Measurements from ENCODE around the gene CPS1. TPM values are rescaled to one million over a fixed set of nuclear protein-coding genes. Genes with fewer than 3 reads are reported as not detected.

Gene CPS1
- total RNA-seq, 1 experiment from 2014 or later = 0.62 TPM

DNA sequence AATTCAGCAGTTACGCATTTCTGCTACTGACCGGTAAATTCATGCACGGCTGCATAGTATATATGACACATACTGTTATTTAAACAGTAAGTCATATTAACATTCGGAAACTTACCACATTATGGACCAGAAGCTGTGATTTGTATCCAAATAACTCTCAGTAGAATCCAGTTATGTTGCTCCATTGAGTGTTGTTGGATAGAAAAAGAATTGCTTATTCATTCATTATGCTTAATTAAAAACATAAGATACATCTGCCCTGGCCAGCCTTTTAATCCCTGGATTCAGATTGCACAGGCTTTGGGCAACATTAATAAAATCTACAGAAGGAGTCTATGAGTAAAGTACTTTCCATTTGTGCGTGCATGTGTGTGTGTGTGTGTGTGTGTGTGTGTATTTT is 111.3 kb downstream of the CPS1 start:
- no TSS peak for BruUV-seq (replicated peaks)

DNA sequence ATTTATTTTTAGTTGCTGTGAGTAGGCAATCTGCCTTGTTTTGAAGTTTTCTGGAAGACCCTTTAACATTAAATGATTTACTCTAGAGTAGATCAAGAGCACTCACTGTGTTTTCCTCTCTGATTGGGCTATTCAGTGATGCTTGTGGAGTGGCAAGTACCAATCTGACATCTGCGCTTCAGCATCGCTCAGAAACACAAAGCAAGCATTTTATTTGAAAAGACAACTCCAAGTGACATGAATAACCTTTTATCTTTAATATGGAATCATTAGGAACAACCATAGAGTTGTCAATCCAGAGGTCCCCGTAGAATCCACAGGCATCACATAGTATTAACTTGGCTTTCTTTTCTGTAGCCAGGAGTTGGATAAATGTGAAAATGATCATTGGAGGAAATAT is 114.7 kb downstream of the CPS1 start:
- CTCF ChIA-PET = no interaction called here
- no TSS peak for BruUV-seq (replicated peaks)
- Histone ChIP-seq H3K4me1 (ENCODE audit: insufficient read depth, low read length, poor library complexity, severe bottlenecking) (no peaks in the 10 kb centered on the region), H3K9me3 (ENCODE audit: low read depth, low read length, poor library complexity, severe bottlenecking) (no peaks in the 10 kb centered on the region), H3K27me3 (replicated peaks; ENCODE audit: insufficient read depth, low read depth, low read length, poor library complexity) (no peaks in the 10 kb centered on the region), H3K27ac (ENCODE audit: low read depth, low read length, poor library complexity, severe bottlenecking) (no peak overlapping the region), H3K36me3 (ENCODE audit: insufficient read depth, low read length, poor library complexity, severe bottlenecking) (no peaks in the 10 kb centered on the region), H3K4me3 (ENCODE audit: low read depth, low read length, poor library complexity, severe bottlenecking) (no peak overlapping the region)
- POLR2A ChIA-PET (ENCODE audit: low non-redundant PET) = no interaction called here
- intact Hi-C loops (cut with micrococcal nuclease; ENCODE audit: unreplicated experiment) = no loop called here
- TF ChIP-seq, protein P1, sequence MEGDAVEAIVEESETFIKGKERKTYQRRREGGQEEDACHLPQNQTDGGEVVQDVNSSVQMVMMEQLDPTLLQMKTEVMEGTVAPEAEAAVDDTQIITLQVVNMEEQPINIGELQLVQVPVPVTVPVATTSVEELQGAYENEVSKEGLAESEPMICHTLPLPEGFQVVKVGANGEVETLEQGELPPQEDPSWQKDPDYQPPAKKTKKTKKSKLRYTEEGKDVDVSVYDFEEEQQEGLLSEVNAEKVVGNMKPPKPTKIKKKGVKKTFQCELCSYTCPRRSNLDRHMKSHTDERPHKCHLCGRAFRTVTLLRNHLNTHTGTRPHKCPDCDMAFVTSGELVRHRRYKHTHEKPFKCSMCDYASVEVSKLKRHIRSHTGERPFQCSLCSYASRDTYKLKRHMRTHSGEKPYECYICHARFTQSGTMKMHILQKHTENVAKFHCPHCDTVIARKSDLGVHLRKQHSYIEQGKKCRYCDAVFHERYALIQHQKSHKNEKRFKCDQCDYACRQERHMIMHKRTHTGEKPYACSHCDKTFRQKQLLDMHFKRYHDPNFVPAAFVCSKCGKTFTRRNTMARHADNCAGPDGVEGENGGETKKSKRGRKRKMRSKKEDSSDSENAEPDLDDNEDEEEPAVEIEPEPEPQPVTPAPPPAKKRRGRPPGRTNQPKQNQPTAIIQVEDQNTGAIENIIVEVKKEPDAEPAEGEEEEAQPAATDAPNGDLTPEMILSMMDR (conservative IDR thresholded peaks at IDR 0.05; ENCODE audit: low read depth, low read length) = no peak
- no peak for TF ChIP-seq EZH2 (IDR thresholded peaks at IDR 0.05; ENCODE audit: borderline replicate concordance, low read depth, low read length, poor library complexity, severe bottlenecking)
- DNase-seq (ENCODE audit: low spot score) = no peak

More for the DNA sequence above, 111.3 kb downstream of the CPS1 start:
- TF ChIP-seq EZH2 (IDR thresholded peaks at IDR 0.05; ENCODE audit: borderline replicate concordance, low read depth, low read length, poor library complexity, severe bottlenecking) = no peak
- TF ChIP-seq, protein P1 (conservative IDR thresholded peaks at IDR 0.05; ENCODE audit: low read depth, low read length) = no peak
- POLR2A ChIA-PET (ENCODE audit: low non-redundant PET) = no interaction called here
- Histone ChIP-seq H3K4me1 (ENCODE audit: insufficient read depth, low read length, poor library complexity, severe bottlenecking) (no peaks in the 10 kb centered on the region), H3K36me3 (ENCODE audit: insufficient read depth, low read length, poor library complexity, severe bottlenecking) (no peaks in the 10 kb centered on the region), H3K4me3 (ENCODE audit: low read depth, low read length, poor library complexity, severe bottlenecking) (no peak overlapping the region), H3K27me3 (replicated peaks; ENCODE audit: insufficient read depth, low read depth, low read length, poor library complexity) (no peaks in the 10 kb centered on the region), H3K9me3 (ENCODE audit: low read depth, low read length, poor library complexity, severe bottlenecking) (no peaks in the 10 kb centered on the region), H3K27ac (ENCODE audit: low read depth, low read length, poor library complexity, severe bottlenecking) (no peak overlapping the region)
- no peak for DNase-seq (ENCODE audit: low spot score)
- intact Hi-C loops (cut with micrococcal nuclease; ENCODE audit: unreplicated experiment) = no loop called here
- CTCF ChIA-PET = no interaction called here

DNA sequence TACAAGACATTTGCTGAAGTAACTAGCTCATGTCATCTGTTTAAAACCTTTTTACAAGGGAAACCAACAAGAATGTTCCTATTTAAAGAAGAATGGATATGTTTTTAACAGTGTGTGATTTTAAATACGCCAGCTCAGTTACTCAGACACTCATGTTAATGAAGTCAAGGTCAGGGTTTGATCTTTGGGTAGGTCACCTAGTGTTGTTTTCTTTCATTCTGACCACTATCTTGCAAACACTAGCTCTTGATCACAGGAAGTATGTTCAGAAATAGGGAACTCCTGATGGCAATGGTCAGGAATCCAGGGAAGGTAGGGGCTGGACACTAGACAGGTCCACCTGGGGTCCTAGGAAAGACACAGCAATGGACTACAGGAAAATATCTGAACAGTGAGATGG is 116.7 kb downstream of the CPS1 start:
- Histone ChIP-seq H3K27me3 (replicated peaks; ENCODE audit: insufficient read depth, low read depth, low read length, poor library complexity) (no peaks in the 10 kb centered on the region), H3K4me1 (ENCODE audit: insufficient read depth, low read length, poor library complexity, severe bottlenecking) (no peaks in the 10 kb centered on the region), H3K4me3 (ENCODE audit: low read depth, low read length, poor library complexity, severe bottlenecking) (no peak overlapping the region), H3K27ac (ENCODE audit: low read depth, low read length, poor library complexity, severe bottlenecking) (no peak overlapping the region), H3K36me3 (ENCODE audit: insufficient read depth, low read length, poor library complexity, severe bottlenecking) (no peaks in the 10 kb centered on the region), H3K9me3 (ENCODE audit: low read depth, low read length, poor library complexity, severe bottlenecking) (no peaks in the 10 kb centered on the region)
- BruUV-seq (replicated peaks) = no TSS peak
- intact Hi-C loops (cut with micrococcal nuclease; ENCODE audit: unreplicated experiment) = no loop called here
- POLR2A ChIA-PET (ENCODE audit: low non-redundant PET) = no interaction called here
- TF ChIP-seq, protein P1 (conservative IDR thresholded peaks at IDR 0.05; ENCODE audit: low read depth, low read length) = no peak
- no peak for TF ChIP-seq EZH2 (IDR thresholded peaks at IDR 0.05; ENCODE audit: borderline replicate concordance, low read depth, low read length, poor library complexity, severe bottlenecking)
- DNase-seq (ENCODE audit: low spot score) = no peak
- CTCF ChIA-PET = no interaction called here

Data from A673 (cell line).